HFFc6 (cell line): ENCODE results near the gene PEF1. TPM values are rescaled to one million over a fixed set of nuclear protein-coding genes. Genes with fewer than 3 reads are reported as not detected.
"Not testable (repeated sequence)": the region's sequence is repeated elsewhere in the genome, so short reads cannot be mapped to it uniquely, and the experiment has no call there.

Experiments
- DNase-seq: peaks from one replicate; pipeline ENCODE4 v3.0.0-alpha.2; 2018
- H3K27ac Mint-ChIP-seq: 2 replicates; pipeline ENCODE4 v1.8.0; 2020; ENCODE audit warnings: mild to moderate bottlenecking, mixed read lengths
- H3K27me3 Mint-ChIP-seq: 2 replicates; pipeline ENCODE4 v1.8.0; 2021; ENCODE audit warnings: mild to moderate bottlenecking, moderate library complexity, mixed read lengths; ENCODE audit not compliant: insufficient read depth
- H3K36me3 Mint-ChIP-seq: 2 replicates; pipeline ENCODE4 v1.8.0; 2021; ENCODE audit warnings: low read depth, mixed read lengths
- H3K4me1 Mint-ChIP-seq: 2 replicates; pipeline ENCODE4 v1.8.0; 2020; ENCODE audit warnings: low read depth, mixed read lengths
- H3K4me3 Mint-ChIP-seq: 2 replicates; pipeline ENCODE4 v1.8.0; 2020; ENCODE audit warnings: mild to moderate bottlenecking, moderate library complexity, mixed read lengths
- H3K9me3 Mint-ChIP-seq: 2 replicates; pipeline ENCODE4 v1.8.0; 2020; ENCODE audit warnings: mild to moderate bottlenecking, mixed read lengths
- total RNA-seq, 6 experiments: library from RNA; stranded (reverse); fragmentation: NEBNext Ultra II Directional; extraction: Animal tissue kit (Norgen Biotek cat#: 25700); gene quantifications; 2 replicates in 1 of 6; 3 replicates in 5 of 6; pipeline ENCODE4 v1.2.3, GENCODE V29; 2021
- TF ChIP-seq, protein P1 (sequence below): fragments of 200-600 bp; sonication (generic); IDR thresholded peaks from 2 replicates; pipeline ENCODE4 v1.5.0; 2021; ENCODE audit warnings: antibody characterized with exemption, mild to moderate bottlenecking

Gene PEF1
- total RNA-seq, 6 experiments from 2014 or later: 65.8 to 81.3 (median 69.3) TPM

DNA sequence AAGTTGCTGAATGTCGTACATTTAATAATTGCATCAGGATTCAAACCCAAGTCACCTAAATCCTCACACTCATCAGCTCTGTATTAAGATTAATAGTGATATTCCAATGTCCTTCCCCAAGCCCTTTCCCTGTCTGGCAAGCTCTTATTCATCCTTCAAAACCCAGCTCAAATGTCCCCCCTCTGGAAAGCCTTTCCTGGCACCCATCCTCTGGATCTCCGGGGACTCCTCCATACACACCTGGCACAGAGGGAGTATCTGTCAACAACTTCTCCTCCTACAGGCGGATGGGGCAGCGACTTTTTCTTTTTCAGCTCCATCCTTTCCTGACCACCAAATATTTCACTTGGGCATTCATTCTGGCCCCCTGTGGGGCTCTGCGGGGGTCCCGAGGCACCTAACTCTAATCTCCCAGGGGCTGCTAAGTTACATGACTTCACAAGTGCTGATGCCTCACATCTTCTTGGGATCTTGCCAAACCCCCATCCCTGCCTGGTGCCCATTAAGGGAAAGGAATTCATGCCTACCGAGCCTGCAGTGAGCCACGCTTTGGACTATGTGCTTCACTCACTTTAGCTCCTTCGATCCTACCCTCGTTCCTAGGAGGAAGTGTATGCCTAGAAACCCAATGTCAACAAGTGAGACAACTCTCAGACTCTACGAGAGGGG, 53.1 kb downstream of the PEF1 start:
- Mint-ChIP-seq H3K4me3 (no peak overlapping the region), H3K27ac (peak overlapping the region; percentile 8; the same call in 1 of the 2 replicates), H3K9me3 (no peaks in the 10 kb centered on the region), H3K36me3 (no peaks in the 10 kb centered on the region), H3K4me1 (peaks cover 31% of the 10 kb centered on the region), H3K27me3 (peaks cover 8% of the 10 kb centered on the region)
- TF ChIP-seq, protein P1, sequence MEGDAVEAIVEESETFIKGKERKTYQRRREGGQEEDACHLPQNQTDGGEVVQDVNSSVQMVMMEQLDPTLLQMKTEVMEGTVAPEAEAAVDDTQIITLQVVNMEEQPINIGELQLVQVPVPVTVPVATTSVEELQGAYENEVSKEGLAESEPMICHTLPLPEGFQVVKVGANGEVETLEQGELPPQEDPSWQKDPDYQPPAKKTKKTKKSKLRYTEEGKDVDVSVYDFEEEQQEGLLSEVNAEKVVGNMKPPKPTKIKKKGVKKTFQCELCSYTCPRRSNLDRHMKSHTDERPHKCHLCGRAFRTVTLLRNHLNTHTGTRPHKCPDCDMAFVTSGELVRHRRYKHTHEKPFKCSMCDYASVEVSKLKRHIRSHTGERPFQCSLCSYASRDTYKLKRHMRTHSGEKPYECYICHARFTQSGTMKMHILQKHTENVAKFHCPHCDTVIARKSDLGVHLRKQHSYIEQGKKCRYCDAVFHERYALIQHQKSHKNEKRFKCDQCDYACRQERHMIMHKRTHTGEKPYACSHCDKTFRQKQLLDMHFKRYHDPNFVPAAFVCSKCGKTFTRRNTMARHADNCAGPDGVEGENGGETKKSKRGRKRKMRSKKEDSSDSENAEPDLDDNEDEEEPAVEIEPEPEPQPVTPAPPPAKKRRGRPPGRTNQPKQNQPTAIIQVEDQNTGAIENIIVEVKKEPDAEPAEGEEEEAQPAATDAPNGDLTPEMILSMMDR: 0 out of 2 replicates have a peak, but pooled peaks have one; percentile 8
- DNase-seq: peak; percentile 45

DNA sequence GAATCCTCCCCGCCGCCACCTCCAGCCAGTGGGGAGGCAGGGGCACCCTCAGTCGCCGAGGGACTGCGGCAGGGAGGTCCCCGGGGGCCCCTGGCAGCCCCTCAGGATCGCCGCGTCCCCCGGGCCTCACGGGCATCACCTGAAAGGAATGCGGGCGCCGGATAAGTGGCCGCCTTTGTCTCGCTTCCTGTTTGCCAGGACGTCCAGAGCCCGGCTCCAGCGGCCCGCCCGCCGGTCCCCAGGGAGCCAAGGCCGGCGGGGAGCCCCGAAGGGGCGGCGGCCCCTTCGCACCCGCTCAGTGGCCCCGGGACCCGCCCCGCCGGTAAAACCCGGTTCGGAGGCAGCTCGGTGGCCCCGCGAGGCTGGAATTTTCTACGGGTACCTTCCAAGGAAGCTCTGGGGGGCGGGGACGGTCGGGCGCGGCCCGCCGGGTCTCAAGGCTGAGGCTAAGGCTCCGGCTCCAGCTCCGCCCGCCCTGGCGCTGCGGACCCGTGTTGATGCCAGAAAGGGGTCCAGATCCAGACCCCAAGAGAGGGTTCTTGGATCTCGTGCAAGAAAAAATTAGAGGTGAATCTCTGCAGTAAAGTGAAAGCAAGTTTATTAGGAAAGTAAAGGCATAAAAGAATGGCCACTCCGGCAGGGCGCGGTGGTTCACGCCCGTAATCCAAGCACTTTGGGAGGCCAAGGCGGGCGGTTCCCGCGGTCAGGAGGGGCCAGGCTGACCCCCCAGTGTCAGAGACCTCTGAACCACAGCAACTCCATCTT, 55.7 kb downstream of the PEF1 start:
- TF ChIP-seq, protein P1: no peak
- Mint-ChIP-seq H3K9me3 (no peaks in the 10 kb centered on the region), H3K36me3 (no peaks in the 10 kb centered on the region), H3K27ac (peak overlapping the region; percentile 48; the same call in 1 of the 2 replicates), H3K27me3 (peaks cover 4% of the 10 kb centered on the region), H3K4me1 (peaks cover 38% of the 10 kb centered on the region), H3K4me3 (peak overlapping the region; percentile 45; the same call in 1 of the 2 replicates)
- no peak for DNase-seq

DNA sequence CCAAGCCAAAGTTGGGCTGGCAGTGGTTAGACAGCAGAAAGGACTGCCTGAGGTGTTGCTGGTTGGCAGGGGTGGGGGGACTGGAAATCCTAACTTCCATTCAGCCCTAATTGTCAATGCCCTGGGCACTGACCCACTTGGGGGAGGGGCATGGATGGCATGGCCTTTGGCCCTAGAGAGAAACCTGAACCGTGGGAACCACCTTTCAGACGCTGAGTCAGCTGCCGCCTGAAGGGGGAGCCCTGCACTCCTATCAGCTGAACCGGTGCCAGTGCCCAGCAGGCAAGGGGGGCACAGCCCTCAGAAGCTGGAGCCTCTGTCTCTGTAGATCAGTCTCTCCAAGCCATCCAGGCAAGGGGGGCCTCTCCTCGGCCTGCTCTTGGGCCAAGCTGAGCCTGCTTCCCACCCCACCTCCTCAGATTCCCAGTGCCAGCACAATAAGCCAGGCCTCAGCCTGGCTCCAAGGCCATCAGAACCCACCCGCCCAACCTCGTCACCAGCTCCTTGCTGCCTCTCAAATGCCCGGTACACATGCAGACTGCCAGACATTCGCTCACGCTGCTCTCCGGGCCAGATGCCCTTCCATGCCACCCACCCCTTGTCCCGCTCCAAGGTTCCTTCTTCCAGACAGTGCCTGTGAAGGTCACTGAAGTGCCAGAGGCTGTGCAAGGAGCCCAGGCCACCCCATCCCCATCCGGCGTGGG, 56.8 kb downstream of the PEF1 start:
- TF ChIP-seq, protein P1: peak; percentile 78
- DNase-seq: peak; percentile 33
- no peaks in the 10 kb centered on the region for H3K9me3 Mint-ChIP-seq
- H3K4me3 Mint-ChIP-seq: no peak overlapping the region
- no peaks in the 10 kb centered on the region for H3K36me3 Mint-ChIP-seq
- H3K4me1 Mint-ChIP-seq: peaks cover 42% of the 10 kb centered on the region
- H3K27me3 Mint-ChIP-seq: peaks cover 4% of the 10 kb centered on the region
- H3K27ac Mint-ChIP-seq: 0 out of 2 replicates have a peak overlapping the region, but pooled peaks have one; percentile 46

DNA sequence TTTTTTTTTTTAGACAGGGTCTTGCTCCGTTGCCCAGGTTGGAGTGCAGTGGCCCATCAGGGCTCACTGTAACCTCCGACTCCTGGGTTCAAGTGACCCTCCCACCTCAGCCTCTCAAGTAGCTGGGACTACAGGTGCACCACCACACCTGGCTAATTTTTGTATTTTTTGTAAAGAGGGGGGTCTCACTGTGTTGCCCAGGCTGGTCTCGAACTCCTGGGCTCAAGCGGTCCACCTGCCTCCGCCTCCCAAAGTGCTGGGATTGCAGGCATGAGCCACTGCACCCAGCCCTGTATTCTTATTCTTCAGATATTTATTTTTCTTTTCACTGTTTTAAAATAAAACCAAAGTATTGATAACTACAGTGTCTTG, 57.4 kb downstream of the PEF1 start:
- H3K27ac Mint-ChIP-seq, H3K4me3 Mint-ChIP-seq, H3K27me3 Mint-ChIP-seq, H3K9me3 Mint-ChIP-seq, DNase-seq, H3K36me3 Mint-ChIP-seq: not testable (repeated sequence)
- peaks cover 41% of the 10 kb centered on the region for H3K4me1 Mint-ChIP-seq

DNA sequence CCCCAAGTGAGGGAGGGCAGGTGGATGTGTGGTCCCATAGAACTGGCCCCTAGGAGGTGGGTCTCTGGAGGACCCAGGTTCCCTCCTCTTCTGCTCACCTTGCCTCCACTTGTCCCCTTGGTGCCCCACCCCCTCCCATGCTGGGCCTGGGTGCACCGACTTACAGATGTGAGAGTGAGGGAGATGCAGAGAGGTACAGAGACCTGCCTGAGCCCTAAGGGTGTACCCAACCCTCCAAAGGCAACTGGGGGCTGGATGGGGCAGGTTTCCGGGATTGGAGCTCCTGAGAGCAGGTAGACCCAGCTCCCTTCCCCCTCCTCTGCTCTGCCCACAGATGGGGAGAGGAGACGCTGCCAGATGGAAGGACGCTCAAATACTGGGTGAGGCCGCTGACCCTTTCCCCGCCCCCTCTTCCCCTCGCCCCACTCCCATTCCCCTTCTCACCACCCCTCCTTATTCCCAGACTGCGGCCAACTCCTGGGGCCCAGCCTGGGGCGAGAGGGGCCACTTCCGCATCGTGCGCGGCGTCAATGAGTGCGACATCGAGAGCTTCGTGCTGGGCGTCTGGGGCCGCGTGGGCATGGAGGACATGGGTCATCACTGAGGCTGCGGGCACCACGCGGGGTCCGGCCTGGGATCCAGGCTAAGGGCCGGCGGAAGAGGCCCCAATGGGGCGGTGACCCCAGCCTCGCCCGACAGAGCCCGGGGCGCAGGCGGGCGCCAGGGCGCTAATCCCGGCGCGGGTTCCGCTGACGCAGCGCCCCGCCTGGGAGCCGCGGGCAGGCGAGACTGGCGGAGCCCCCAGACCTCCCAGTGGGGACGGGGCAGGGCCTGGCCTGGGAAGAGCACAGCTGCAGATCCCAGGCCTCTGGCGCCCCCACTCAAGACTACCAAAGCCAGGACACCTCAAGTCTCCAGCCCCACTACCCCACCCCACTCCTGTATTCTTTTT, 58.0 kb downstream of the PEF1 start:
- no peaks in the 10 kb centered on the region for H3K36me3 Mint-ChIP-seq
- no peak overlapping the region for H3K4me3 Mint-ChIP-seq
- peaks cover 35% of the 10 kb centered on the region for H3K4me1 Mint-ChIP-seq
- TF ChIP-seq, protein P1: no peak
- H3K27ac Mint-ChIP-seq: no peak overlapping the region
- H3K9me3 Mint-ChIP-seq: no peaks in the 10 kb centered on the region
- no peak for DNase-seq
- H3K27me3 Mint-ChIP-seq: peaks cover 4% of the 10 kb centered on the region
